BJ (cell line): ENCODE results near the gene CDYL2. TPM values are rescaled to one million over a fixed set of nuclear protein-coding genes. Genes with fewer than 3 reads are reported as not detected.

Source experiments
- CTCF ChIA-PET: fragments of 350-600 bp; formaldehyde crosslinking; extraction: SDS; loops from one replicate; lab custom pipeline; 2021; ENCODE audit warnings: antibody characterized with exemption, inconsistent platforms; lab: Yijun Ruan, JAX
- POLR2A ChIA-PET: fragments of 300-600 bp; sonication (Branson Sonifier 250); formaldehyde crosslinking; extraction: SDS; loops from one replicate; lab custom pipeline; 2021; ENCODE audit warnings: antibody characterized with exemption; lab: Charles Lee
- DNase-seq: peaks from one replicate; pipeline ENCODE4 v3.0.0-alpha.2; 2011; ENCODE audit warnings: low read depth
- H3K27me3 ChIP-seq: 2 replicates; pipeline ENCODE4 v1.6.0; 2011; ENCODE audit warnings: low read length; ENCODE audit not compliant: control insufficient read depth, insufficient read depth
- H3K36me3 ChIP-seq: 2 replicates; pipeline ENCODE4 v1.5.1; 2011; ENCODE audit warnings: low read length; ENCODE audit not compliant: control insufficient read depth, insufficient read depth
- H3K4me3 ChIP-seq: 2 replicates; pipeline ENCODE4 v1.5.1; 2011; ENCODE audit warnings: low read depth, mild to moderate bottlenecking, control low read depth, low read length
- polyA plus RNA-seq: library from polyadenylated mRNA; depleted of rRNA; stranded (reverse); fragments of >200 nt; gene quantifications from 2 replicates; pipeline ENCODE4 v1.2.3, GENCODE V29; 2011
- TF ChIP-seq, protein P1 (sequence below): IDR thresholded peaks from 2 replicates; pipeline ENCODE4 v1.5.1; 2011; ENCODE audit warnings: low read depth, mild to moderate bottlenecking, control low read depth, inconsistent platforms, low read length, moderate library complexity; ENCODE audit not compliant: insufficient read depth

Gene CDYL2
- polyA plus RNA-seq, 1 experiment: 0.87 TPM

DNA sequence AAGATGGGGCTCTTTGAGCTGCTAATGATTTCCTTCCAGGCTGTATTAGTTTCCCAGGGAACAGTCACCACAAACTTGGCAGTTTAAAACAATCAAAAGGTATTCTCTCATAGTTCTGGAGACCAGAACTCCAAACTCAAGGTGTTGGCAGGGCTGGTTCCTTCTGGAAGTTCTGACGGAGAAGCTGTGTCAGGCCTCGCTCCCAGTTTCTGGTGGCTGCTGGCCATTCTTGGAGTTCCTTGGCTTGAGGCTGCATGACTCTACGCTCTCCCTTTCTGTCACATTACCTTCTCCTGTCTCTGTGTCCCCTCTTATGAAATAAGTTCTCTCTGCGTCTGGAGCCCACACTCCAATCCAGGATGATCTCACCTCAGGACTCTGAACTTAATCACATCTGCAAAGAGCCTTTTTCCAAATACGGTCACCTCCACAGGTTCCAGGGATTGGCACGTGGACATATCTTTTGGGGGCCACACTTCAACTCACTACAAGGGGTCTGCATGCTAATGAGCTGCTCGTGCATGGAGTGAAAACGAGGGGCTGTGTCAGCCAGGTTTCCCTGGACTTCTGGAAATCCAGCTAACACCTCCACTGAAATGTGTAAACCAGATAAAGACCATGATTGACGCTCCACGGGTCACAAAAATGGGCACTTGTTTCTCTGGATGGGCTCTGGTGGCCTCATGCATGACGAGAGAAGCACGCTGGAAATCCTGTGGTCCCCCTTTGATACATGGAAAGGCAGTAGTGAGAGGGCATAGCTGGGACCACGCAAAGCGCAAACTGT lies 185.3 kb downstream of the CDYL2 start:
- CTCF ChIA-PET: interaction anchor here (0.6 kb wide), 1 partner anchor 8 kb away, joined by 3 read pairs; no protein-coding TSS in a partner anchor
- TF ChIP-seq, protein P1, sequence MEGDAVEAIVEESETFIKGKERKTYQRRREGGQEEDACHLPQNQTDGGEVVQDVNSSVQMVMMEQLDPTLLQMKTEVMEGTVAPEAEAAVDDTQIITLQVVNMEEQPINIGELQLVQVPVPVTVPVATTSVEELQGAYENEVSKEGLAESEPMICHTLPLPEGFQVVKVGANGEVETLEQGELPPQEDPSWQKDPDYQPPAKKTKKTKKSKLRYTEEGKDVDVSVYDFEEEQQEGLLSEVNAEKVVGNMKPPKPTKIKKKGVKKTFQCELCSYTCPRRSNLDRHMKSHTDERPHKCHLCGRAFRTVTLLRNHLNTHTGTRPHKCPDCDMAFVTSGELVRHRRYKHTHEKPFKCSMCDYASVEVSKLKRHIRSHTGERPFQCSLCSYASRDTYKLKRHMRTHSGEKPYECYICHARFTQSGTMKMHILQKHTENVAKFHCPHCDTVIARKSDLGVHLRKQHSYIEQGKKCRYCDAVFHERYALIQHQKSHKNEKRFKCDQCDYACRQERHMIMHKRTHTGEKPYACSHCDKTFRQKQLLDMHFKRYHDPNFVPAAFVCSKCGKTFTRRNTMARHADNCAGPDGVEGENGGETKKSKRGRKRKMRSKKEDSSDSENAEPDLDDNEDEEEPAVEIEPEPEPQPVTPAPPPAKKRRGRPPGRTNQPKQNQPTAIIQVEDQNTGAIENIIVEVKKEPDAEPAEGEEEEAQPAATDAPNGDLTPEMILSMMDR: no peak
- H3K36me3 ChIP-seq: no peaks in the 10 kb centered on the region
- no peak for DNase-seq
- H3K27me3 ChIP-seq: no peaks in the 10 kb centered on the region
- no peak overlapping the region for H3K4me3 ChIP-seq
- POLR2A ChIA-PET: no interaction called here

DNA sequence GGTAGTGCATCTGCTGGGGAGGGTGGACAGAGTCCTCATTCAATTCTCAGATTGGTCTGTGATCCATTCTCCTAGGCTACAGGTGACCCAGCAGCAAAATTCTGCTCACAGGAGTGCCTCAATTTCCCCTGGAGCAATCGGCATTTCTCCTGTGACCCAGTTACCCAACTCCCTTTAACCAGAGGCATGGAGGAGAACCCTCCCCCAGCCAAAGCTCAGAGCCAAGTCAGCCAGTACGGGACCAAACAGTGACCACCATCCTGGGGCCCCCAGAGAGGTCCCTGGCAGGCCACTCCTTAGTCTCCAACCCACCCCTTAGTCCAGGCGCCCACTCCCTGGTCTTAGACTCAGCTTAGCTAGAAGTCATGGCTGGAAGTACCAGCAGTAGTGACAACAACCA lies 188.0 kb downstream of the CDYL2 start:
- POLR2A ChIA-PET: no interaction called here
- Histone ChIP-seq H3K4me3 (no peak overlapping the region), H3K27me3 (no peaks in the 10 kb centered on the region), H3K36me3 (no peaks in the 10 kb centered on the region)
- CTCF ChIA-PET: no interaction called here
- TF ChIP-seq, protein P1: no peak
- no peak for DNase-seq

DNA sequence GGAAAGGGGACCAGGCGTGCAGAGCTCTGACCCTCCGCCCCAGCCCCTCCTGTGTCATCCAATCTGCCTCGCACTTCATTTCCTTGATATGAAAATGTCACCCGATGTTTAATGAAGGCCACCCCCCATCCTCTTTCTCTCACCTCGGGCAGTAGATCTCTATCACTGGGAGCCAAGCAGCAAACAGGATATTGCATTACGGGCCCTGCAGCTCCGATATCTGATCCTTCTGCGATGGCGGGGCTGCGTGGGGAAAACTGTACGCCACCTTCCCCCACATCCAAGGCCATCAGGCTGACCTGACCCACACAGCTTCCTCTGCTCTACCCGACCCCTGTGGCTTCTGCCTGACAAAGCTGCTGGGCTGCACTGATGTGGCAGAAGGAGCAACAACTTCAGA lies 188.7 kb downstream of the CDYL2 start:
- CTCF ChIA-PET: interaction anchor here (1.2 to 1.5 kb wide), 2 partner anchors 12 to 88 kb away, joined by 3 to 4 read pairs; no protein-coding TSS in a partner anchor
- H3K36me3 ChIP-seq: no peaks in the 10 kb centered on the region
- TF ChIP-seq, protein P1: no peak
- no peak overlapping the region for H3K4me3 ChIP-seq
- POLR2A ChIA-PET: no interaction called here
- no peak for DNase-seq
- H3K27me3 ChIP-seq: no peaks in the 10 kb centered on the region

DNA sequence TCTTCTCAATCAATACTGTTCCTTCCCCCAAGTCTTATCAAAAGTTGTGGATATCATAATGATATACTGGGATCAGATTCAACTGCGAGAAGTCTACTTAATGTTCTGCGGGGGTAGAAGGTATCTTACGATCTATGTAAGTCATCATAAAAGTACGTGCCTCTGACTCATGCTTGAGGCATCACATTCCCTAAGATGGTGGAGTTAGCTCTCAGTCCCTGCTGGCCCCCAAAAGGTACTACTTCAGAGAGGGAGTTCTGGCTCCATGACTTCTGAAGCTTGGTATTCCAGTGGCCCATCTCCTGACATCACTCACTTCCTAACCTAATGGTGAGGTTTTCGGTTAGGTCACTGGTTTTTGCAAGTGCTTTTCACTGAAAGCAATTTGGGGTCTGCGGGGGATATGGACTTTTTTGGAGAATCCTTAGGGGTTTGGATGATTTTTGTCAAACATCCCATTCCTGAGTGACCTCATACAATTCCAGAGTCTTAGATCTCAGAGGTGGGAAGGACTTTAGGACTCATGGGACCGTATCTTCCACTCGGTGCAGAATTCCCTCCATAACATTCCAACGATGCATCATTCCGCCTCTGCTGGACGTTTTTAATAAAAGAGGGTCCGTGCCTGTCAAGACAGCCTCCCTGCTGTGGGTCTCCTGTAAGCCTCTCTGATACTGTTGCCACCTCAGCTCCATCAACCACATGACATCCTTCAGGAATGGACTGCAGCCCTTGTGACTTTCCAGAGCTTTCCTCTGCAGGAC lies 189.3 kb downstream of the CDYL2 start:
- no peaks in the 10 kb centered on the region for H3K27me3 ChIP-seq
- no peaks in the 10 kb centered on the region for H3K36me3 ChIP-seq
- peak; percentile 33 for DNase-seq
- ChIA-PET POLR2A (no interaction called here), CTCF (interaction anchor here (1.2 to 1.5 kb wide), 2 partner anchors 11 to 88 kb away, joined by 3 to 4 read pairs; no protein-coding TSS in a partner anchor)
- TF ChIP-seq, protein P1: peak; percentile 29
- no peak overlapping the region for H3K4me3 ChIP-seq

DNA sequence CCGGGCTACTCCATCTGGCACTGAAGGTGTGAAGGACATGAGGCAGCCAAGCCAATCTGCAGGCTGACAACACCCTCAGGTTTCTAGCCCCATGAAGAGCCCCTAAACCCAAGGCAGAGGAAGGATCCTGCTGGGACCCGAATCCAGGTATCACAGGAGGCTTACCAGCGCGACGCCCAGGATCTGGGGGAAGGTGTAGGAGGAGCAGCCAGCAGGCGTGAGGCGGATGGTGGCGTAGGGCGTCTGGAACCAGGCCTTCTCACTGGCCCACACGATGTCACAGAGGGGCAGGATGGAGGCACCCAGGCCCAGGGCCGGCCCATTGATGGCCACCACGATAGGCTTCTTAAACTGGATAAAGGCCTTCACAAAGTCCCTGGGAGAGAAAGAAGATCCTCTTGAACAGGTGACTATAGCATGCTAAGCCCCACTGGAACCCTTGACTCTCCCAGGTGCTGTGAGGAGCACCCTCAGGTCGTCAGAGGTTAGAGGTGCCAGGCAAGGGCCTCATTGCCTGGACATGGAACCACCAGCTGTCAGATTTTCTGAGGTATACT lies 191.9 kb downstream of the CDYL2 start:
- POLR2A ChIA-PET: no interaction called here
- CTCF ChIA-PET: no interaction called here
- Histone ChIP-seq H3K4me3 (no peak overlapping the region), H3K27me3 (no peaks in the 10 kb centered on the region), H3K36me3 (no peaks in the 10 kb centered on the region)
- TF ChIP-seq, protein P1: no peak
- DNase-seq: no peak
